H1 (cell line): ENCODE data around the gene MTAP. TPM values are rescaled to one million over a fixed set of nuclear protein-coding genes. Genes with fewer than 3 reads are reported as not detected.

Source experiments
- CTCF ChIA-PET: fragments of 300-600 bp; sonication (Branson Sonifier 250); formaldehyde crosslinking; loops from one replicate; lab custom pipeline; 2021; ENCODE audit not compliant: partially characterized antibody; lab: Charles Lee
- POLR2A ChIA-PET: fragments of 300-600 bp; sonication (Branson Sonifier 250); formaldehyde crosslinking; loops from one replicate; lab custom pipeline; 2021; ENCODE audit warnings: inconsistent platforms; ENCODE audit not compliant: partially characterized antibody; lab: Charles Lee
- DNase-seq, 2 experiments: peaks; one replicate each; pipeline versions ENCODE4 v3.0.0 to v3.0.0-alpha.2; 2010 to 2022; ENCODE audit warnings: low spot score in 2 of 2, low read depth in 1 of 2, mixed read lengths in 1 of 2
- FAIRE-seq: peaks from 2 replicates; lab custom pipeline; 2011; peaks lifted over from hg19 to GRCh38; lab: Jason Lieb, UNC
- H2AFZ ChIP-seq: 2 replicates; pipeline ENCODE4 v1.8.1; 2012; ENCODE audit warnings: low read length, inconsistent platforms
- H2AK5ac ChIP-seq: 2 replicates; pipeline ENCODE4 v1.6.1; 2013; ENCODE audit warnings: low read depth, low read length
- H2BK120ac ChIP-seq: replicated peaks from 2 replicates; pipeline ENCODE3; 2013; ENCODE audit warnings: low read depth, low read length, inconsistent platforms
- H2BK12ac ChIP-seq: 2 replicates; pipeline ENCODE4 v1.6.1; 2013; ENCODE audit warnings: low read depth, low read length
- H2BK15ac ChIP-seq: 2 replicates; pipeline ENCODE4 v1.6.1; 2013; ENCODE audit warnings: low read length
- H2BK20ac ChIP-seq: 2 replicates; pipeline ENCODE4 v1.6.1; 2013; ENCODE audit warnings: low read length
- H2BK5ac ChIP-seq: 2 replicates; pipeline ENCODE4 v1.6.1; 2013; ENCODE audit warnings: low read depth, low read length
- H3K14ac ChIP-seq: 2 replicates; pipeline ENCODE4 v1.6.1; 2013; ENCODE audit warnings: inconsistent platforms; ENCODE audit not compliant: insufficient read length
- H3K18ac ChIP-seq: 2 replicates; pipeline ENCODE4 v1.6.1; 2013; ENCODE audit warnings: low read length; ENCODE audit errors: extremely low read depth
- H3K23ac ChIP-seq: 2 replicates; pipeline ENCODE4 v1.6.1; 2013; ENCODE audit warnings: inconsistent platforms; ENCODE audit not compliant: insufficient read length
- H3K23me2 ChIP-seq: 2 replicates; pipeline ENCODE4 v1.6.1; 2013; ENCODE audit warnings: low read depth, low read length
- H3K27ac ChIP-seq: 2 replicates; pipeline ENCODE4 v1.6.1; 2011; ENCODE audit warnings: low read depth, low read length, inconsistent platforms
- H3K27me3 ChIP-seq, 4 experiments: replicated peaks in 1 of 4; 1 replicate in 1 of 4; 2 replicates in 3 of 4; pipeline versions ENCODE4 v1.6.1 to v1.8.1; 2011 to 2013; ENCODE audit warnings: low read length in 3 of 4, mild to moderate bottlenecking in 3 of 4, inconsistent platforms in 2 of 4, mixed read lengths in 2 of 4, moderate library complexity in 1 of 4; ENCODE audit not compliant: control insufficient read depth in 3 of 4, insufficient read depth in 3 of 4; ENCODE audit errors: extremely low read depth in 1 of 4
- H3K36me3 ChIP-seq, 4 experiments: 2 replicates each; pipeline versions ENCODE4 v1.6.1 to v1.8.1; 2011 to 2013; ENCODE audit warnings: mild to moderate bottlenecking in 4 of 4, low read length in 3 of 4, moderate library complexity in 2 of 4, control low read depth in 1 of 4, inconsistent platforms in 1 of 4; ENCODE audit not compliant: insufficient read depth in 4 of 4, control insufficient read depth in 2 of 4
- H3K4ac ChIP-seq: replicated peaks from 2 replicates; pipeline ENCODE3; 2013; ENCODE audit warnings: low read length, low read depth, mixed read lengths, inconsistent platforms; ENCODE audit not compliant: insufficient read length
- H3K4me1 ChIP-seq, 4 experiments: replicated peaks in 1 of 4; 1 replicate in 1 of 4; 2 replicates in 3 of 4; pipeline versions ENCODE4 v1.6.1 to v1.8.1; 2011 to 2013; ENCODE audit warnings: low read length in 3 of 4, inconsistent platforms in 2 of 4, mixed read lengths in 1 of 4; ENCODE audit not compliant: insufficient read depth in 4 of 4, control insufficient read depth in 3 of 4
- H3K4me2 ChIP-seq, 2 experiments: 2 replicates each; pipeline versions ENCODE4 v1.6.1 to v1.8.1; 2011 to 2013; ENCODE audit warnings: low read depth in 2 of 2, low read length in 2 of 2, control low read depth in 1 of 2, inconsistent platforms in 1 of 2, mild to moderate bottlenecking in 1 of 2; ENCODE audit not compliant: insufficient read depth in 1 of 2
- H3K4me3 ChIP-seq, 4 experiments: fragments of 200-600, 300-600 bp in 1 of 4; sonication (generic), shearing (Covaris generic), sonication (Bioruptor Twin) in 1 of 4; 2 replicates each; pipeline versions ENCODE4 v1.5.1 to v1.8.1; 2011 to 2016; ENCODE audit warnings: low read length in 4 of 4, low read depth in 3 of 4, control low read depth in 2 of 4, inconsistent platforms in 2 of 4, mild to moderate bottlenecking in 2 of 4, mixed read lengths in 1 of 4, moderate library complexity in 1 of 4; ENCODE audit not compliant: insufficient read depth in 2 of 4; ENCODE audit errors: extremely low read depth in 1 of 4
- H3K56ac ChIP-seq: replicated peaks from 2 replicates; pipeline ENCODE3; 2013; ENCODE audit warnings: low read depth, mild to moderate bottlenecking, mixed read lengths, low read length, inconsistent platforms; ENCODE audit not compliant: insufficient read length
- H3K79me1 ChIP-seq: 2 replicates; pipeline ENCODE4 v1.6.1; 2013; ENCODE audit warnings: low read depth, low read length, control low read depth
- H3K79me2 ChIP-seq, 2 experiments: 2 replicates each; pipeline versions ENCODE4 v1.6.1 to v1.8.1; 2012 to 2013; ENCODE audit warnings: low read length in 2 of 2, mild to moderate bottlenecking in 2 of 2, inconsistent platforms in 1 of 2; ENCODE audit not compliant: insufficient read depth in 2 of 2, control insufficient read depth in 1 of 2
- H3K9ac ChIP-seq, 4 experiments: replicated peaks in 1 of 4; 1 replicate in 1 of 4; 2 replicates in 3 of 4; pipeline versions ENCODE4 v1.6.1 to v1.8.1; 2011 to 2013; ENCODE audit warnings: low read depth in 3 of 4, low read length in 3 of 4, control low read depth in 2 of 4, mild to moderate bottlenecking in 2 of 4, moderate library complexity in 2 of 4, inconsistent platforms in 1 of 4; ENCODE audit errors: extremely low read depth in 1 of 4
- H3K9me3 ChIP-seq, 2 experiments: 2 replicates each; pipeline versions ENCODE4 v1.6.1 to v1.8.1; 2012 to 2013; ENCODE audit warnings: mild to moderate bottlenecking in 2 of 2, moderate library complexity in 2 of 2, control low read depth in 1 of 2, inconsistent platforms in 1 of 2, low read depth in 1 of 2, low read length in 1 of 2, mixed read lengths in 1 of 2; ENCODE audit not compliant: insufficient read depth in 2 of 2
- H4K20me1 ChIP-seq, 2 experiments: replicated peaks in 1 of 2; 2 replicates each; pipeline versions ENCODE3 to v1.8.1; 2011 to 2013; ENCODE audit warnings: inconsistent platforms in 2 of 2, low read length in 2 of 2, mild to moderate bottlenecking in 1 of 2; ENCODE audit not compliant: insufficient read depth in 2 of 2, control insufficient read depth in 1 of 2
- H4K5ac ChIP-seq: 2 replicates; pipeline ENCODE4 v1.6.1; 2013; ENCODE audit warnings: low read length, low read depth, mixed read lengths, inconsistent platforms; ENCODE audit not compliant: insufficient read length
- H4K8ac ChIP-seq: 2 replicates; pipeline ENCODE4 v1.8.0; 2013; ENCODE audit warnings: mild to moderate bottlenecking, moderate library complexity, low read length, inconsistent platforms; ENCODE audit not compliant: insufficient read depth; ENCODE audit errors: extremely low read depth
- H4K91ac ChIP-seq: replicated peaks from 2 replicates; pipeline ENCODE3; 2013; ENCODE audit warnings: low read length, mixed read lengths, inconsistent platforms; ENCODE audit not compliant: insufficient read length
- ASH2L ChIP-seq: fragments of 200-600, 300-600 bp; sonication (generic); IDR thresholded peaks from one replicate; pipeline ENCODE4 v1.7.1; 2017; ENCODE audit warnings: low read length
- ATF3 ChIP-seq: IDR thresholded peaks from 2 replicates; pipeline ENCODE4 v1.6.1; 2011; ENCODE audit warnings: low read depth, mild to moderate bottlenecking, low read length; ENCODE audit not compliant: insufficient read depth
- BRCA1 ChIP-seq: IDR thresholded peaks from 2 replicates; pipeline ENCODE4 v1.6.1; 2012; ENCODE audit warnings: low read depth, low read length, improper control_type of control experiment
- CREB1 ChIP-seq: IDR thresholded peaks from 2 replicates; pipeline ENCODE4 v1.6.1; 2012; ENCODE audit warnings: inconsistent platforms
- EP300 ChIP-seq, 2 experiments: IDR thresholded peaks; 1 replicate in 1 of 2; 2 replicates in 1 of 2; pipeline ENCODE4 v1.6.1; 2011 to 2012; ENCODE audit warnings: low read depth in 2 of 2, low read length in 2 of 2, mild to moderate bottlenecking in 2 of 2, borderline replicate concordance in 1 of 2, inconsistent platforms in 1 of 2, moderate library complexity in 1 of 2
- HDAC2 ChIP-seq, 2 experiments: fragments of 300-600 bp in 1 of 2; sonication (generic) in 1 of 2; IDR thresholded peaks; 2 replicates each; pipeline ENCODE4 v1.6.1; 2011 to 2012; ENCODE audit warnings: low read depth in 2 of 2, low read length in 2 of 2, mild to moderate bottlenecking in 2 of 2, moderate library complexity in 2 of 2, borderline replicate concordance in 1 of 2, inconsistent platforms in 1 of 2
- JUN ChIP-seq: IDR thresholded peaks from 2 replicates; pipeline ENCODE4 v1.6.1; 2011; ENCODE audit warnings: low read depth, mild to moderate bottlenecking, improper control_type of control experiment, low read length
- JUND ChIP-seq: IDR thresholded peaks from 2 replicates; pipeline ENCODE4 v1.6.1; 2011; ENCODE audit warnings: mild to moderate bottlenecking, improper control_type of control experiment, low read length
- PHF8 ChIP-seq: fragments of 200-600 bp; sonication (generic); conservative IDR thresholded peaks from 2 replicates; pipeline ENCODE4 v1.7.1; 2012; ENCODE audit warnings: low read depth, mild to moderate bottlenecking, inconsistent platforms, low read length, moderate library complexity
- POU5F1 ChIP-seq: IDR thresholded peaks from 2 replicates; pipeline ENCODE4 v1.6.1; 2011; ENCODE audit warnings: low read depth, mild to moderate bottlenecking, low read length, moderate library complexity
- RBBP5 ChIP-seq: IDR thresholded peaks from 2 replicates; pipeline ENCODE4 v1.7.1; 2012; ENCODE audit warnings: low read depth, mild to moderate bottlenecking, inconsistent platforms, low read length, moderate library complexity, borderline replicate concordance
- SP4 ChIP-seq: IDR thresholded peaks from 2 replicates; pipeline ENCODE4 v1.6.1; 2012; ENCODE audit warnings: low read length, inconsistent platforms
- TAF7 ChIP-seq: optimal IDR thresholded peaks from 2 replicates; pipeline ENCODE3; 2011; ENCODE audit warnings: low read depth, mild to moderate bottlenecking, inconsistent platforms, low read length, moderate library complexity, borderline replicate concordance
- ZNF274 ChIP-seq: IDR thresholded peaks from 2 replicates; pipeline ENCODE4 v1.7.0; 2012; ENCODE audit warnings: low read length, borderline replicate concordance; ENCODE audit errors: extremely low read depth
- WGBS, 2 experiments: shearing (Covaris generic) in 1 of 2; methylation state at CpG; one replicate each; pipeline versions ENCODE4 v1.1.6 to v1.1.7; 2013 to 2015; ENCODE audit warnings: low lambda C conversion rate in 2 of 2, mixed read lengths in 2 of 2, inconsistent platforms in 1 of 2, low coverage in 1 of 2, missing lambda C conversion rate in 1 of 2; ENCODE audit not compliant: insufficient replicate concordance in 2 of 2, insufficient coverage in 1 of 2, insufficient read length in 1 of 2; ENCODE audit errors: extremely low coverage in 1 of 2, missing lambda C conversion rate in 1 of 2; 5-methylcytosine and 5-hydroxymethylcytosine counted together
- polyA plus RNA-seq, 7 experiments: library from polyadenylated mRNA; depleted of rRNA in 3 of 7; stranded (reverse) in 5 of 7; unstranded in 2 of 7; fragments of >200 nt in 5 of 7; fragments of 200-250 nt in 2 of 7; gene quantifications; 1 replicate in 5 of 7; 2 replicates in 1 of 7; 4 replicates in 1 of 7; pipeline versions ENCODE4 v1.2.1 to v1.2.3, GENCODE V29; 2011 to 2013; ENCODE audit warnings: missing spikeins in 2 of 7, mixed read lengths in 2 of 7
- total RNA-seq: library from RNA; stranded (reverse); fragmentation: NEBNext Ultra II Directional; extraction: Animal tissue kit (Norgen Biotek cat#: 25700); gene quantifications from 2 replicates; pipeline ENCODE4 v1.2.1, GENCODE V29; 2021

The MTAP gene
- total and polyA plus RNA-seq, 2 of the 8 experiments (the other 6 are each of a cell fraction or from before 2014, with no cell fraction given) = 16.4 to 100 TPM

DNA sequence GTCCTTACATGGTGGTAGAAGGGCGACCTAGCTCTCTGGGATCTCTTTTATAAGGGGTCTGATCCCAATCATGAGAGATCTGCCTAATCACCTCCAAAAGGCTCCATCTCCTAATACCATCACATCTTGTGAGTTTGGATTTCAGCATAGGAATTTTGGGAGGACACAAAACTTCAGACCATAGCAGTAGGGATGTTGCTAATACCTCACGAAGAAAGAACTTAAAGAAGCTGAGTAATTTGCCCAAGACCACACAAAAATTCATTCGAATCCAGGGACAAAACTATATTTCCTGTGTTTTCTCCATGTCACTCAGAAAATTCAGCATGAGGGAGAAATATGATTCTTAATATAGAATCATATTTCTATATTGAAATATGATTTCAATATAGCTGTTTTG is 32.7 kb downstream of the MTAP start:
- peaks cover 0 to 38% of the 10 kb centered on the region in 2 experiments; a peak in 2 of 4 replicates for H3K79me2 ChIP-seq
- no peak overlapping the region for H4K91ac ChIP-seq
- H2BK120ac ChIP-seq = no peak overlapping the region
- 0 out of 4 replicates have a peak, but pooled peaks cover 0 to 4% of the 10 kb centered on the region in 2 experiments for H3K9me3 ChIP-seq
- H2BK5ac ChIP-seq = no peak overlapping the region
- H2AFZ ChIP-seq = no peak overlapping the region
- peaks cover 6% of the 10 kb centered on the region for H3K79me1 ChIP-seq
- no peak overlapping the region for H4K8ac ChIP-seq
- no peak for FAIRE-seq
- no peak overlapping the region for H3K4ac ChIP-seq
- H3K4me3 ChIP-seq = no peak overlapping the region
- H3K18ac ChIP-seq = no peak overlapping the region
- H3K23me2 ChIP-seq = no peaks in the 10 kb centered on the region
- H2BK20ac ChIP-seq = no peak overlapping the region
- H3K36me3 ChIP-seq = peaks cover 12 to 86% (median 56%) of the 10 kb centered on the region in 4 experiments
- H4K20me1 ChIP-seq = peaks cover 4% of the 10 kb centered on the region in 2 experiments
- H3K4me2 ChIP-seq = no peak overlapping the region
- no peak overlapping the region for H3K56ac ChIP-seq
- H2AK5ac ChIP-seq = no peak overlapping the region
- no peak overlapping the region for H3K14ac ChIP-seq
- H3K9ac ChIP-seq = no peak overlapping the region
- WGBS, 2 experiments = 89% methylated on average over 3 of the region's 3 CpGs; no CpG with 5 or more reads in 1 of the 2 experiments
- ChIA-PET POLR2A (no interaction called here), CTCF (interaction anchor here (1.0 to 4.3 kb wide), 2 partner anchors 22 to 285 kb away, joined by 3 to 19 read pairs; no protein-coding TSS in a partner anchor)
- DNase-seq = no peak
- no peak overlapping the region for H2BK12ac ChIP-seq
- H4K5ac ChIP-seq = no peak overlapping the region
- H3K27me3 ChIP-seq = no peaks in the 10 kb centered on the region
- no peak overlapping the region for H2BK15ac ChIP-seq
- H3K4me1 ChIP-seq = no peaks in the 10 kb centered on the region
- no peak overlapping the region for H3K23ac ChIP-seq
- no peak overlapping the region for H3K27ac ChIP-seq
- TF ChIP-seq ATF3 (no peak), ASH2L (no peak), RBBP5 (no peak), EP300 (IDR thresholded peaks at IDR 0.05; ENCODE audit: borderline replicate concordance in 1 of 2, low read depth in 2 of 2, low read length in 2 of 2) (no peak), HDAC2 (IDR thresholded peaks at IDR 0.05; ENCODE audit: borderline replicate concordance in 1 of 2, low read depth in 2 of 2, low read length in 2 of 2) (no peak), TAF7 (no peak), JUND (no peak), PHF8 (no peak), BRCA1 (no peak), CREB1 (no peak), POU5F1 (no peak), SP4 (no peak), JUN (no peak), ZNF274 (no peak)
